Measurements from ENCODE around the gene TLR9.

The TLR9 gene

DNA sequence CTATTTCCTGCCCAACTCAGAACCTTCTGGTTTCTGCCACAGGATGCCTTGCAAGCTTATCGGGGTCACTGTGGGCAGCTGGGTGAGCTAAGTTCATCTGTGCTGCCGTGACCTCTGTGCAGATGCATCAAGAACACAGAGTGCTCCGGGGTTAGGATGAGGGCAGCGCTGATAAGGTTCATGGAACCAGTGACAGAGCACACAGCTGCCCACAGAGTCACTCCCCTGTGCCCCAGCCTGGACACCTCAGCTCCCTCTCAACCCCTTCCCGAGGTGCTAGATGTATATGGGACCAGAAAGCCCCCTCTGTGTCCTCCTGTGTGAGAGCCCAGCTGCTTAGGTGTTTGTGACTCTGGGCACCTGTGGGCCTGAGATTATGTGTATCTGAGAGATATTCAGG, 43.2 kb downstream of the TLR9 start:
- TF ChIP-seq NFIC (IDR thresholded peaks at IDR 0.05) (no peak), EP300 (IDR thresholded peaks at IDR 0.05; ENCODE audit: borderline replicate concordance) (no peak), EGR1 (IDR thresholded peaks at IDR 0.05) (no peak), USF1 (IDR thresholded peaks at IDR 0.05) (no peak)

DNA sequence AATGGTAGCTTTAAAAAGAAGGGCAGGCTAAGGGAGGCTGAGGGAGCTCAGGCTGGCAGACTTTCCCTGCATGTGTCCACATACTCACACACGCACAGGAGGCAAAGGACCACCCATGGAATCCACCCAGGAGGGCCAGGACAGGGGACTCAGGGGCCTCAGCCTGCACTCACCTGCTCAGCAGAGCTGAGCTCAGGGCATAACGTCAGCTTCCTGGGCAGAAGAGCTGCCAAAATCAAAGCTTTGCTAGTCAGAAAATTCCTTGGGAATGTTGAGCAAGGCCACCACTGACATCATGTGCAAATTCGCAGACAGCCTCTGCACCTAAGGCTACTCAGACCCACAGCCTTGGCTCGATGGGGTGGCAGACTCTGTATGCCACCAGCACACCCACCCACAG, 43.9 kb downstream of the TLR9 start:
- TF ChIP-seq NFIC (IDR thresholded peaks at IDR 0.05) (no peak), RAD21 (IDR thresholded peaks at IDR 0.05; ENCODE audit: low read depth) (no peak), CREB1 (IDR thresholded peaks at IDR 0.05; ENCODE audit: low read depth) (no peak), TEAD4 (IDR thresholded peaks at IDR 0.05) (no peak), ZBTB7A (IDR thresholded peaks at IDR 0.05; ENCODE audit: low read depth) (no peak), EGR1 (IDR thresholded peaks at IDR 0.05) (no peak)
- TF ChIP-seq, protein P1, sequence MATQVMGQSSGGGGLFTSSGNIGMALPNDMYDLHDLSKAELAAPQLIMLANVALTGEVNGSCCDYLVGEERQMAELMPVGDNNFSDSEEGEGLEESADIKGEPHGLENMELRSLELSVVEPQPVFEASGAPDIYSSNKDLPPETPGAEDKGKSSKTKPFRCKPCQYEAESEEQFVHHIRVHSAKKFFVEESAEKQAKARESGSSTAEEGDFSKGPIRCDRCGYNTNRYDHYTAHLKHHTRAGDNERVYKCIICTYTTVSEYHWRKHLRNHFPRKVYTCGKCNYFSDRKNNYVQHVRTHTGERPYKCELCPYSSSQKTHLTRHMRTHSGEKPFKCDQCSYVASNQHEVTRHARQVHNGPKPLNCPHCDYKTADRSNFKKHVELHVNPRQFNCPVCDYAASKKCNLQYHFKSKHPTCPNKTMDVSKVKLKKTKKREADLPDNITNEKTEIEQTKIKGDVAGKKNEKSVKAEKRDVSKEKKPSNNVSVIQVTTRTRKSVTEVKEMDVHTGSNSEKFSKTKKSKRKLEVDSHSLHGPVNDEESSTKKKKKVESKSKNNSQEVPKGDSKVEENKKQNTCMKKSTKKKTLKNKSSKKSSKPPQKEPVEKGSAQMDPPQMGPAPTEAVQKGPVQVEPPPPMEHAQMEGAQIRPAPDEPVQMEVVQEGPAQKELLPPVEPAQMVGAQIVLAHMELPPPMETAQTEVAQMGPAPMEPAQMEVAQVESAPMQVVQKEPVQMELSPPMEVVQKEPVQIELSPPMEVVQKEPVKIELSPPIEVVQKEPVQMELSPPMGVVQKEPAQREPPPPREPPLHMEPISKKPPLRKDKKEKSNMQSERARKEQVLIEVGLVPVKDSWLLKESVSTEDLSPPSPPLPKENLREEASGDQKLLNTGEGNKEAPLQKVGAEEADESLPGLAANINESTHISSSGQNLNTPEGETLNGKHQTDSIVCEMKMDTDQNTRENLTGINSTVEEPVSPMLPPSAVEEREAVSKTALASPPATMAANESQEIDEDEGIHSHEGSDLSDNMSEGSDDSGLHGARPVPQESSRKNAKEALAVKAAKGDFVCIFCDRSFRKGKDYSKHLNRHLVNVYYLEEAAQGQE (IDR thresholded peaks at IDR 0.05; ENCODE audit: low read depth), result no peak

- TF ChIP-seq FOXM1 (IDR thresholded peaks at IDR 0.05; ENCODE audit: borderline replicate concordance, low read depth) (no peak), ZBTB7A (IDR thresholded peaks at IDR 0.05; ENCODE audit: low read depth) (no peak), CREB1 (IDR thresholded peaks at IDR 0.05; ENCODE audit: low read depth) (no peak), RAD21 (IDR thresholded peaks at IDR 0.05; ENCODE audit: low read depth) (no peak)
- TF ChIP-seq, protein P1 (IDR thresholded peaks at IDR 0.05; ENCODE audit: low read depth), result no peak
Measured at GRCh38 chr3:52178537-52178936, 46.9 kb downstream of the TLR9 start.

DNA sequence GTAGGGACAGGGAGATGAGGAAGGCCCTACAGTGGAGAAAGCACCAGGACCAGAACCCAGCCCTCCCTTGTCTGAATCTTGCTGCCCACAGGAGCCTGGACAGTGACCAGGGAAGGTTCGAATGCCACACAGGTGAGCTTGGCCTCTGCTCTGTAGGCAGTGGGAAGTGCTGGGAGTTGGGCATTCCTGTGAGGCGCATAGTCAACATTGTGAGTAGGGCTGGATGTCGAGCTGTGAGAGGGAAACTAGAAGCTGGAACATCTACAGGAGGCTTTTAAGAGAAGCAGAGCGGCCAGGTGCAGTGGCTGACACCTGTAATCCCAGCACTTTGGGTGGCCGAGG, 47.8 kb downstream of the TLR9 start:
- TF ChIP-seq ZBTB7A (IDR thresholded peaks at IDR 0.05; ENCODE audit: low read depth) (no peak), CEBPB (IDR thresholded peaks at IDR 0.05) (no peak), TAF1 (IDR thresholded peaks at IDR 0.05; ENCODE audit: low read depth) (no peak), USF1 (IDR thresholded peaks at IDR 0.05) (no peak), EGR1 (IDR thresholded peaks at IDR 0.05) (no peak), MAX (IDR thresholded peaks at IDR 0.05) (no peak), TEAD4 (IDR thresholded peaks at IDR 0.05) (no peak), TCF12 (IDR thresholded peaks at IDR 0.05; ENCODE audit: low read depth) (no peak), FOXM1 (IDR thresholded peaks at IDR 0.05; ENCODE audit: borderline replicate concordance, low read depth) (no peak), EP300 (IDR thresholded peaks at IDR 0.05; ENCODE audit: borderline replicate concordance) (no peak)
- TF ChIP-seq, protein P1 (IDR thresholded peaks at IDR 0.05; ENCODE audit: low read depth), result no peak

DNA sequence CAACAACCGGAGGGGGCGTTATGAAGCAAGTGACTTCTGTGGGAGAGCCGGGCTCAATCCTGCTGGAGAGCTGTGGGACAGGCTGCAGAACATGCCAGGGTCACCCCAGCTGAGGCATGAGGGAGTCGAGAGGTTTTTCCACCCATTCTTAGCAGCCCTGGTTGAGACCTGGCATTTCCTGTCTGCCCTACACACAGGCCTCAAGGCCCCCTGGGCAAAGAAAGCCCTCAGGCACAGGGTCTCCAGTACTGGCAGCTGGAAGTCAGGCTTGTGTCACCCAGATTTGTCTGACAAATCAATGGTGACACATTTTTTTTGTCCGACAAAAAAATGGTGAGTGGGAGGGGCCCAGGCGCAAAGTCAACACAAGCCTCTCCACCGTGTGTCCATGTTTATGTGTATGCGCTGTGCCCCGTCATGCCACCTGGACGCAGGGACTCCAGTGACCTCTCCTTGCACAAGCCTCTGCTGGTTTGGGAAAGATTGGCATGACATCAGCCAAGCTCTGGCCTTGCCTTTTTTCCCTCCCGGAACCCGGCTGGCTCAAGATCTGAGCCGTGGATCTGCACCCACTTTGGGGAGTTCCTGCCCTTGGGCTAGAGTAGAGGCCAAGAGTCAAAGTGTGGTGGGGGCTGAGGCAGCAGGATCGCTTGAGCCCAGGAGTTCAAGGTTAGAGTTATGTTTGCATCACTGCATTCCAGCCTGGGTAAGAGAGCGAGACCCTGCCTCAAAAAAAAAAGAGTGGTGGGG, 48.3 kb downstream of the TLR9 start:
- TF ChIP-seq USF1 (IDR thresholded peaks at IDR 0.05) (no peak), YY1 (IDR thresholded peaks at IDR 0.05; ENCODE audit: low read depth) (no peak), TCF12 (IDR thresholded peaks at IDR 0.05; ENCODE audit: low read depth) (no peak), TAF1 (IDR thresholded peaks at IDR 0.05; ENCODE audit: low read depth) (no peak), CREB1 (IDR thresholded peaks at IDR 0.05; ENCODE audit: low read depth) (no peak), FOXM1 (IDR thresholded peaks at IDR 0.05; ENCODE audit: borderline replicate concordance, low read depth) (no peak), MAX (IDR thresholded peaks at IDR 0.05) (no peak), NFIC (IDR thresholded peaks at IDR 0.05) (no peak), ZBTB7A (IDR thresholded peaks at IDR 0.05; ENCODE audit: low read depth) (no peak), EP300 (IDR thresholded peaks at IDR 0.05; ENCODE audit: borderline replicate concordance) (no peak), EGR1 (IDR thresholded peaks at IDR 0.05) (no peak)

Measured in Ishikawa (cell line).